ENCODE results near the gene CEP128.
A peak's percentile ranks its signal among the peaks of the same experiment; 100 is the strongest.

The CEP128 gene

DNA sequence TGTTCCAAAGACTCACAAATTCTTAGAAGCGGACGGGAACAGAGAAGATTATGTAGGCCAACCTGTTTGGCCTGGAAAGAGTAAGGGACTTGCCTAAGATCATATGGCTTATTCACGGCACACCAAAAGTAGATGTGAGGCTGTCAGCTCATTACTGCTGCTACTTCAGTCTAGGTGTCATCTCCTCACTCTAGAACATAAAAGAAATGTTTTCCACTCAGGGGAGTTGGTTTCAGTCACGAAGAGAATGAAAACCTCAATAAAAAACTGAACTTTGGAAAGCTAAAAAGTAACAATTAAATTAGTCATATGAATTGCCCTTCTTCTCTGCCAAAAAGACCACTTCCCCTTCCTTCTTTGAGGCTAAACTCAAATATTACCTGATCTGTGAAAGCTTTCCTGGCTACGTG is 658 bp upstream of the CEP128 start:
- TF ChIP-seq, protein P1, sequence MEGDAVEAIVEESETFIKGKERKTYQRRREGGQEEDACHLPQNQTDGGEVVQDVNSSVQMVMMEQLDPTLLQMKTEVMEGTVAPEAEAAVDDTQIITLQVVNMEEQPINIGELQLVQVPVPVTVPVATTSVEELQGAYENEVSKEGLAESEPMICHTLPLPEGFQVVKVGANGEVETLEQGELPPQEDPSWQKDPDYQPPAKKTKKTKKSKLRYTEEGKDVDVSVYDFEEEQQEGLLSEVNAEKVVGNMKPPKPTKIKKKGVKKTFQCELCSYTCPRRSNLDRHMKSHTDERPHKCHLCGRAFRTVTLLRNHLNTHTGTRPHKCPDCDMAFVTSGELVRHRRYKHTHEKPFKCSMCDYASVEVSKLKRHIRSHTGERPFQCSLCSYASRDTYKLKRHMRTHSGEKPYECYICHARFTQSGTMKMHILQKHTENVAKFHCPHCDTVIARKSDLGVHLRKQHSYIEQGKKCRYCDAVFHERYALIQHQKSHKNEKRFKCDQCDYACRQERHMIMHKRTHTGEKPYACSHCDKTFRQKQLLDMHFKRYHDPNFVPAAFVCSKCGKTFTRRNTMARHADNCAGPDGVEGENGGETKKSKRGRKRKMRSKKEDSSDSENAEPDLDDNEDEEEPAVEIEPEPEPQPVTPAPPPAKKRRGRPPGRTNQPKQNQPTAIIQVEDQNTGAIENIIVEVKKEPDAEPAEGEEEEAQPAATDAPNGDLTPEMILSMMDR (IDR thresholded peaks at IDR 0.05; ENCODE audit: low read depth, low read length), result no peak
- peak overlapping the region; percentile 73 for H3K4me3 ChIP-seq (ENCODE audit: low read depth, low read length)

DNA sequence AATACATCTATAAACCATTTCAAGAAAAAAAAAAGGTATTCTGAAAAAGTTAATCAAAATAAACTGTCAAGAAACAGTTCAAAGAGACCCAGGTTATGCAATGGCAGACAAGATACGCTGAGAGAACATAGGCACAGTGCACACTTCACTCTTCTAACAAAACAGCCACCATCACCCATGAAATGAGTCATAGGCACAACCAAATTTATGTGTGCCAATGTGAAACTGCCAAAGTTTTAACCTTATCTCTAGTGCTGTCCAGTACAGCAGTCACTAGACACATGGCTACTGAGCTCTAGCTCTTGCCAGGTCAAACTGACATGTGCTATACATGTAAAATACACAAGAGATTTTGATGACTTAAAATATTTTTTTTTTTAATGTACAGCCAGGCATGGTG is 1.4 kb downstream of the CEP128 start:
- TF ChIP-seq, protein P1 (IDR thresholded peaks at IDR 0.05; ENCODE audit: low read depth, low read length), result no peak
- H3K4me3 ChIP-seq (ENCODE audit: low read depth, low read length), result no peak overlapping the region

DNA sequence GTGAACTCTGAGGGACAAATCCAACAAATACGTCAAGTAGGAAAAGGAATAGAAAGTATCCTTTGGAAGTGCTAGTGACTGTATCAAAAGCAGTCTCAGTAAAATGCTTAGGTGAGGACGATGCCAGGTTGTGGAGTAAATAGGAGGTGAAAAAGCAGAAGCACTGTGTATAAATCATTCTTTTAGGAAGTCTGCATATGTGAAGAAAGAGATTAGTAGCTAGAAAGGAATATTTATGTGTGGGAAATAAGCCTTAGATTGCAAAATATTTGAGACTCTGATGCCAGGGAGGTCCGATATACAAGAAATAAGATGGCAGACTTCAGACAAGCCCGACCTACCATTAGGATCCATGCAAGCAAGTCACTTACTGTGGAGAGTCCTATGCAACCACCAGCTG is 7.9 kb downstream of the CEP128 start:
- TF ChIP-seq, protein P1 (IDR thresholded peaks at IDR 0.05; ENCODE audit: low read depth, low read length), result no peak
- no peak overlapping the region for H3K4me3 ChIP-seq (ENCODE audit: low read depth, low read length)

DNA sequence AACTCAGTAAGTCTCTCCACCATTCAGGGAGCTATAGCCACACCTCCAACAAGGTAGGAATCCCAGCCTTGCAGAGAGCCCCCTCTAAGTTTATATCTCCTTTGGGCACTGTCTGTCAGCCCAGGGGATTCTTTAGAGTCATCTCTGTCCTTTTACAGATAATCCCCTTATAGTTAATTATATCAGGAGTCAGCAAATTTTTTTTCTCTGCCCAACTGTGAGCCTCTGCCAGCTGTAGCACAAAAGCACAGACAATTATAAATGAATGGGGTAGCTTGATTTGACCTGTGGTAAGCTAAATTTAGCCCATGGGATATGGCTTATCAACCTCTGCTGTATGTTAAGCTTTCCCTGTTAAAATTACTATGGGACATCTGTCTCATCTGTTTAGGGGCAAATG is 8.3 kb downstream of the CEP128 start:
- TF ChIP-seq, protein P1 (IDR thresholded peaks at IDR 0.05; ENCODE audit: low read depth, low read length), result no peak
- H3K4me3 ChIP-seq (ENCODE audit: low read depth, low read length), result no peak overlapping the region

DNA sequence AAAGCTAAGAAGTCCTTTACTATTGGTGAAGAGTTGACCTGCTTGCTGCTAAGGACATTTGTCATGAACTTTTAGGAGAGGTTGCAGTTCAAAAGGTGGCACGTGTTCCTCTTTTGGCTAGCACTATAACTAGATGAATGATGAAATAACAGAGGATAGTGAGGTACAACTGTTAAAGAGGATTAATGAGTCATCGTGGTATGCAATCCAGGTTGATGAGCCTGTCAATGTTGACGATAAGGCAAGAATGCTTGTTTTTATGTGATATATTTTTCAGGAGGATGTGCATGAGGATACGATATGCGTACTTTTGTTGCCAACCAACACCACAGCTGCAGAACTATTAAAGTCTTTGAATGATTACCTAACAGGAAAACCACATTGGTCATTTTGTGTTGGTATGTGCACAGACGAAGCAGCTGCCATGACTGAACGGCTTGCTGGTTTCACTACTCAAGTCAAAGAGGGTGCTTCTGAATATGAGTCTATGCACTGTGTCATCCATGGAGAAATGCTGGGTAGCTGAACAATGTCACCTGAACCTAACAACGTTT is 10.6 kb downstream of the CEP128 start:
- H3K4me3 ChIP-seq (ENCODE audit: low read depth, low read length), result peak overlapping the region; percentile 32; the same call in 1 of the 2 replicates

DNA sequence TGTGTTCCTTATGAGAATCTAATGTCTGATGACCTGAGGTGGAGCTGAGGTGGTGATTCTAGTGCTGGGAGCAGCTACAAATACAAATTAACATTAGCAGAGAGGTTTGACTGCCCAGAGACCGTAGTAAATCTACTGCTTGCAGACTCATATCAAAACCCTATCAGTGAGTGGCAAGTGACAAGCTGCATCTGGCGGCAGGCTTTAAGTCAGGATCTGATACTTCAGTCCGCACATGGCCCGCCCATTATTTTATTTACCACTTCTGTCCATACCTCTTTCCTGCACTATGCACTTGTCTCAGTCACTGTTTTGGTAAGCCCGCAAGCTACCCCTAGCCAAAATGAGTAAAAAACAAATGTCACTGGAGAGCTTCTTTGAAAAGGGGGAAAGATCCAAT is 11.4 kb downstream of the CEP128 start:
- TF ChIP-seq, protein P1 (IDR thresholded peaks at IDR 0.05; ENCODE audit: low read depth, low read length), result no peak

More for the DNA sequence above, 10.6 kb downstream of the CEP128 start:
- TF ChIP-seq, protein P1 (IDR thresholded peaks at IDR 0.05; ENCODE audit: low read depth, low read length), result no peak

DNA sequence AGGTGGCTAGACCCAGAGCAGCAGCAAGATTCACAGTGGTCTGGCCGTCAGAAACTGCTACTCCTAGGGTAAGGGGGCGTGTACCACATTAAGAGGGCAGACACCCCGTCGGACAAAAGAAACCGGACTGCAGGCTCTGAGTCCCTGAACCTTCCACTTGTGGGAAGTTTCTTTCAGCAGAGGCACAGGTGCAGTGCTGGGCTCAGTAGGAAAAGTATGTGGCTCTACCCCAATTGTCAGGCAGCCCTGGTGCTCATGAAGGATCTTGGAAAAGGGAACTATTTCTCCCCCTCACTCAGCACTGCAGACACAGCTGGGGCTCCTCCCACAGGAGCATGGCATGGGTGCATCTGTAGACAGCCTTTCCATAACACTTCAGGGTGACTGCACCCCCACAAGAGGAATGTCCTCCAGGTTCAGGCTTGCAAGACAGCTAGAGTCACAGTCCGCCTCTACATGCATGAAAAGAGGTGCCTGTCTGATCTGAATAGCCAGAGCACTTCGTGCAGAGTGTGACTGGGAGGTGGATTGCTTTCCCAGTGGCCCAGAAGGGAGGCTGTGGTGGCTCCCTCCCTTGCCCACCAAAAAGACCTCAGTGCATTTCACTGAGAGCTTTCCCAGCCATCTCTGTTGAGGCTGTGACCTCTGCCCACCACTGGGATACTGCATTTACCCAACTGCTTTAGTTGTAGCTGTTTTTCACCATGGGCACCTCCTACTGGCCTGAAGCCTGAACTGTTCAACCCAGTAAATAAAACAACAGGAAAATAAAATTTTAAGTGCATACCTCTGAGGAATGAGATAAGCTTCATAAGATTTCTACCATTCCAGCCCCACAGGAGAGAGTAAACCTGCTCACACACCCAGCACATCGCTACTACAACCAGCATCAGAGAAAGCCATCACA is 14.2 kb downstream of the CEP128 start:
- TF ChIP-seq, protein P1 (IDR thresholded peaks at IDR 0.05; ENCODE audit: low read depth, low read length), result no peak
- H3K4me3 ChIP-seq (ENCODE audit: low read depth, low read length), result no peak overlapping the region

More for the DNA sequence above, 11.4 kb downstream of the CEP128 start:
- H3K4me3 ChIP-seq (ENCODE audit: low read depth, low read length), result no peak overlapping the region
